Osteoblast (primary cell): Measurements from ENCODE around the gene GBX1. TPM values are rescaled to one million over a fixed set of nuclear protein-coding genes. Genes with fewer than 3 reads are reported as not detected.

ENCODE experiments used
- DNase-seq: peaks from one replicate; pipeline ENCODE4 v3.0.0; 2011; ENCODE audit warnings: low spot score, mixed read lengths; ENCODE audit not compliant: insufficient read length; ENCODE audit errors: missing footprints
- H2AFZ ChIP-seq: 2 replicates; pipeline ENCODE4 v1.6.0; 2011; ENCODE audit warnings: mild to moderate bottlenecking, low read length
- H3K27ac ChIP-seq: 2 replicates; pipeline ENCODE4 v1.5.1; 2011; ENCODE audit warnings: mild to moderate bottlenecking, low read depth, low read length, moderate library complexity
- H3K27me3 ChIP-seq: 2 replicates; pipeline ENCODE4 v1.6.0; 2012; ENCODE audit warnings: mild to moderate bottlenecking, control low read depth, inconsistent platforms, low read length, moderate library complexity; ENCODE audit not compliant: insufficient read depth
- H3K36me3 ChIP-seq: 2 replicates; pipeline ENCODE4 v1.5.1; 2011; ENCODE audit warnings: mild to moderate bottlenecking, low read length, control low read depth, moderate library complexity; ENCODE audit not compliant: insufficient read depth
- H3K4me1 ChIP-seq: 2 replicates; pipeline ENCODE4 v1.5.1; 2011; ENCODE audit warnings: mild to moderate bottlenecking, low read length, control low read depth, moderate library complexity; ENCODE audit not compliant: insufficient read depth
- H3K4me2 ChIP-seq: 2 replicates; pipeline ENCODE4 v1.6.0; 2011; ENCODE audit warnings: mild to moderate bottlenecking, low read length; ENCODE audit not compliant: insufficient read depth
- H3K4me3 ChIP-seq: fragments of 200-600 bp; sonication (generic); 3 replicates; pipeline ENCODE4 v1.5.1; 2012; ENCODE audit warnings: mild to moderate bottlenecking, low read length, inconsistent platforms; ENCODE audit not compliant: insufficient read depth
- H3K79me2 ChIP-seq: 2 replicates; pipeline ENCODE4 v1.6.0; 2012; ENCODE audit warnings: mild to moderate bottlenecking, low read length, control low read depth, inconsistent platforms; ENCODE audit not compliant: insufficient read depth
- H3K9me3 ChIP-seq: 2 replicates; pipeline ENCODE4 v1.5.1; 2011; ENCODE audit warnings: low read depth, low read length, control low read depth
- H4K20me1 ChIP-seq: 2 replicates; pipeline ENCODE4 v1.6.0; 2012; ENCODE audit warnings: mild to moderate bottlenecking, low read length, control low read depth; ENCODE audit not compliant: insufficient read depth
- CTCF ChIP-seq: IDR thresholded peaks from 2 replicates; pipeline ENCODE4 v1.5.1; 2011; ENCODE audit warnings: mild to moderate bottlenecking, low read depth, low read length, moderate library complexity; ENCODE audit errors: extremely low read depth
- total RNA-seq: library from RNA; depleted of rRNA; stranded (reverse); fragments of >200 nt; gene quantifications from 2 replicates; pipeline ENCODE4 v1.2.3, GENCODE V29; 2012

GBX1 gene
- total RNA-seq, 1 donor = not detected

GRCh38 chr7:151204383-151205032 is 37.0 kb upstream of the GBX1 start:
- TF ChIP-seq CTCF = no peak
- H3K36me3 ChIP-seq = no peaks in the 10 kb centered on the region
- H3K4me2 ChIP-seq = no peak overlapping the region
- no peaks in the 10 kb centered on the region for H4K20me1 ChIP-seq
- DNase-seq = peak; percentile 88
- H3K27me3 ChIP-seq = peaks cover 56% of the 10 kb centered on the region
- H3K4me1 ChIP-seq = no peaks in the 10 kb centered on the region
- H2AFZ ChIP-seq = no peak overlapping the region
- H3K79me2 ChIP-seq = no peaks in the 10 kb centered on the region
- no peak overlapping the region for H3K4me3 ChIP-seq
- no peak overlapping the region for H3K27ac ChIP-seq
- no peaks in the 10 kb centered on the region for H3K9me3 ChIP-seq

DNA sequence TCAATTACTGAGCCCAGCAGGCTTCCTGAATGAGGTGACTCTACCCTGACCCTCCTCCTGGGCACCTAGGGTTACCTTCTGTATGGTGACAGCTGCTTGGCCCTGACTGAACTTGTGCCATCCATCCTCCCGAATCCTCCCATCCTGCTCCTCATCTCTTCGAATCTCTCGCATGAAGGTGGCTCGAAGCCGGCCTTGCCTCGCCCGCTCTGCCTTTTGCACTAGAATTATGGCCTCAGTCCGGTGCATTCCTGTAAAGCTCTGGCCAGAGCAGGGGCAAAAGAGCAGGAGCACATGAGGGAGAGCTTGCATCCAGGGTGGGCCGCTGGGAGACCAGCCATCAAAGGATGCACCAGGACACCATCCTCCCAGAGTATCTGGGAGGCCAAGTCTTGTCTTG is 35.3 kb upstream of the GBX1 start:
- H3K4me2 ChIP-seq = no peak overlapping the region
- no peak overlapping the region for H2AFZ ChIP-seq
- no peaks in the 10 kb centered on the region for H3K36me3 ChIP-seq
- H3K27me3 ChIP-seq = peaks cover 62% of the 10 kb centered on the region
- H4K20me1 ChIP-seq = no peaks in the 10 kb centered on the region
- peak; percentile 60 for DNase-seq
- H3K4me3 ChIP-seq = no peak overlapping the region
- no peak for TF ChIP-seq CTCF
- H3K9me3 ChIP-seq = no peaks in the 10 kb centered on the region
- H3K79me2 ChIP-seq = no peaks in the 10 kb centered on the region
- no peak overlapping the region for H3K27ac ChIP-seq
- H3K4me1 ChIP-seq = no peaks in the 10 kb centered on the region

- no peak overlapping the region for H2AFZ ChIP-seq
- H3K4me1 ChIP-seq = no peaks in the 10 kb centered on the region
- no peaks in the 10 kb centered on the region for H3K79me2 ChIP-seq
- peak; percentile 91 for DNase-seq
- H3K9me3 ChIP-seq = no peaks in the 10 kb centered on the region
- H3K4me3 ChIP-seq = no peak overlapping the region
- TF ChIP-seq CTCF = no peak
- H4K20me1 ChIP-seq = no peaks in the 10 kb centered on the region
- H3K27me3 ChIP-seq = peaks cover 58% of the 10 kb centered on the region
- H3K27ac ChIP-seq = no peak overlapping the region
- H3K36me3 ChIP-seq = no peaks in the 10 kb centered on the region
- H3K4me2 ChIP-seq = no peak overlapping the region
These were observed 34.3 kb upstream of the GBX1 start for GRCh38 chr7:151201751-151202150.

- Histone ChIP-seq H3K4me1 (no peaks in the 10 kb centered on the region), H3K4me2 (no peak overlapping the region), H2AFZ (no peak overlapping the region), H3K27me3 (peaks cover 55% of the 10 kb centered on the region), H3K79me2 (no peaks in the 10 kb centered on the region), H4K20me1 (no peaks in the 10 kb centered on the region), H3K4me3 (no peak overlapping the region), H3K27ac (no peak overlapping the region), H3K36me3 (no peaks in the 10 kb centered on the region), H3K9me3 (no peaks in the 10 kb centered on the region)
- no peak for TF ChIP-seq CTCF
- DNase-seq = peak; percentile 77
These were observed 33.9 kb upstream of the GBX1 start for GRCh38 chr7:151201344-151201743.
